GM21717 (cell line): ENCODE data around the gene IQCE.
"Not testable (repeated sequence)": the region's sequence is repeated elsewhere in the genome, so short reads cannot be mapped to it uniquely, and the experiment has no call there.

ENCODE experiments used
- ATAC-seq: cut with Tn5 transposase; IDR thresholded peaks from one replicate; pipeline ENCODE4 v1.9.1; 2021; ENCODE audit warnings: mild to moderate bottlenecking, moderate library complexity; ENCODE audit not compliant: unreplicated experiment

The IQCE gene

GRCh38 chr7:2531796-2532110, 27.0 kb upstream of the IQCE start:
- not testable (repeated sequence) for ATAC-seq

GRCh38 chr7:2532199-2532772, 26.5 kb upstream of the IQCE start:
- not testable (repeated sequence) for ATAC-seq

DNA sequence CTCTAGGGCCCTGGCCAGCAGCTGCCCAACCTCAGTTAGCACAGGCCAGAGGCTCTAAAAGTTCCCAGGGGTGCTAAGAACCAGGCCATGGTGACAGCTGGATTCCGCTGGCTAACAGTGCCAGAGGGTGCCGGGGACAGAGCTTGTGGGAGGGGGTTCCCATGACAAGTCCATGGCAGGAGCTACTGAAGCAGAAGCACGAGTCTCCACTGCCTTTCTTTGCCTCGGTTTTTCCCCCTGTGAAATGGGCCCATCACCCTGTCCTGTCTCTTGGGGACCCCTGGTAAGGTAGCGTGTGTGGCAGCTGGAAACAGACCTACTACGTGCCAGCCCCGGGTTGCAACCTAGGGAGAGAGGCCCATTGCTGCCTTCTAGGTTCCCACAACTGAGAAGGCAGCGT, 26.0 kb upstream of the IQCE start:
- ATAC-seq, result not testable (repeated sequence)

- ATAC-seq, result not testable (repeated sequence)
Measured at GRCh38 chr7:2533566-2533965, 25.2 kb upstream of the IQCE start.

DNA sequence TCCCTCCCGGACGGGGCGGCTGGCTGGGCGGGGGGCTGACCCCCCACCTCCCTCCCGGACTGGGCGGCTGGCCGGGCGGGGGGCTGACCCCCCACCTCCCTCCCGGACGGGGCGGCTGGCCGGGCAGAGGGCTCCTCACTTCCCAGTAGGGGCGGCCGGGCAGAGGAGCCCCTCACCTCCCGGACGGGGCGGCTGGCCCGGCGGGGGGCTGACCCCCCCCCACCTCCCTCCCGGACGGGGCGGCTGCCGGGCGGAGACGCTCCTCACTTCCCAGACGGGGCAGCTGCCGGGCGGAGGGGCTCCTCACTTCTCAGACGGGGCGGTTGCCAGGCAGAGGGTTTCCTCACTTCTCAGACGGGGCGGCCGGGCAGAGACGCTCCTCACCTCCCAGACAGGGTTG, 24.6 kb upstream of the IQCE start:
- ATAC-seq, result not testable (repeated sequence)

GRCh38 chr7:2535872-2536627, 22.7 kb upstream of the IQCE start:
- ATAC-seq, result not testable (repeated sequence)

DNA sequence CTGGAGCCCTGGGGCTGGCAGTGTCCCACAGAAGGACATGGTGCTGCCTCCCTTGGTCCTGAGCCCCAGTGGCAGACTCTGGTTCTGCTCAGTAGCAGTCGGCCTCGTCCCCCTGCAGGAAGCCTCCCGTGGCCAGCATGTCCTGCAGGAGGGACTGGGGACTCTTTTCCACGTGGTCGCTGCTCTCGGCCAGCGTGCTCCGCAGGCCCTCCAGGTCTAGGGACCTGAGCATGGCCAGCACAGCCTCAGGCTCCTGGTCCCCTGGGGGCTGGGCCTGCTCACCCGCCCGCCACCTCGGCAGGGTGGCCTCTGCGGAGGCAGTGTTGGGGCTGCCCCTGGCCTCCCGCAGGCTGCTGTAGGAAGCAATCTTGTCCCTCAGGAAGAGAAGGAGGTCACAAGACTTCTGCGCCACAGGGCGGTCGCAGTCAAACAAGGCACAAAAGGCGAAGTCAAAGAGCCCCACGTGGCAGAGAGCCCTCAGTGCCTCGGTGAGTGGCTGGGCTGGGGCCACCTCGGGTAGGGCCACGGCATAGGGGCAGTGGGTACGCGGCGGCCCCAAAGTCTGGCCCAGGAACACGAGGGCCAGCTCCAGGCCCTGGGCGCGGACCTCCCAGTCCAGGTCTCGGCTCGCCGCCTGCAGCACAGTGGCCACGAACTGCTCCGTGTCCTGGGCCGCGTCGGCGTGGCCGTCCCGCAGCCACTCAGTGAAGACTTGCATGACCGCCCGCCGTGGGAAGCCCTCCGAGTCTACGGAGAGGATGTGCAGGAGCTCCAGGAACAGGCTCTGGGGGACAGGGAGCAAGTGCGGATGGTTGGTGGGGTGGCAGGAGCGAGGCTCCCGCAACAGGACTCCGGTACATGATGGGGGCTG, 20.6 kb upstream of the IQCE start:
- ATAC-seq, result no peak

GRCh38 chr7:2539031-2539911, 19.5 kb upstream of the IQCE start:
- no peak for ATAC-seq

GRCh38 chr7:2540133-2540532, 18.6 kb upstream of the IQCE start:
- no peak for ATAC-seq

GRCh38 chr7:2540641-2541051, 18.1 kb upstream of the IQCE start:
- no peak for ATAC-seq

DNA sequence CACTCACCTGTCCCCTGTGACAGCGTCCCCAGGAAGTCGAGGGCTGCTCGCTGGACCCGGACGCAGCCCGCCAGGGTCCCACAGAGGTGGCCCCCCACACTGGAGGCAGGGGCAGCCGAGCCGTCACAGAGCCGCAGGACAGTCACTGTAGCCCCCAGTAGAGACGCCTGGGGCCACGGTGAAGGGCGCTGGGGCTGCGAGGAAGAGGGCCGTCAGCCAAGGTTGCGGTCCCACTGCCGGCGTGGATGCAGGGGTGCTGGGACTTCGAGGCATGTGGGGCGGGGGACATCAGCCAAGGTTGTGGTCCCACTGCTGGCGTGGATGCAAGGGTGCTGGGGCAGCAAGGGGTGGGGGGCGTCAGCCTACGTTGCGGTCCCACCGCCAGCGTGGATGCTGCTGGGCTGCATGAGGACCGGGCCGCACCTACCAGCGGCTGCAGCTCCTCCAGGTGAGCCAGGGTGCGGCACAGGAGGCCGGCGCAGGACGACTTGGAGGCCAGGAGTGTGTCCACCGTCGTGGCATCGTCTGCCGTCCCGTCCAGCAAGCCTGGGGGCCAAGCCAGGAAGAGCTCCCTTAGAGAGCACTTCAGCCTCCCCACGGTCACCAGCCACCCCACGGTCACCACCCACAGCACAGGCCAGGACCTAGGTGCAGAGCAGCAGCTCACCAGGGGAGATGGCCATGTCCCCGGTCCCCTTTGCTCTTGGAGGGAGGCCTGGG, 17.3 kb upstream of the IQCE start:
- ATAC-seq, result no peak

GRCh38 chr7:2542011-2542915, 16.5 kb upstream of the IQCE start:
- no peak for ATAC-seq

- ATAC-seq, result no peak
Measured at GRCh38 chr7:2542916-2543871, 15.6 kb upstream of the IQCE start.

DNA sequence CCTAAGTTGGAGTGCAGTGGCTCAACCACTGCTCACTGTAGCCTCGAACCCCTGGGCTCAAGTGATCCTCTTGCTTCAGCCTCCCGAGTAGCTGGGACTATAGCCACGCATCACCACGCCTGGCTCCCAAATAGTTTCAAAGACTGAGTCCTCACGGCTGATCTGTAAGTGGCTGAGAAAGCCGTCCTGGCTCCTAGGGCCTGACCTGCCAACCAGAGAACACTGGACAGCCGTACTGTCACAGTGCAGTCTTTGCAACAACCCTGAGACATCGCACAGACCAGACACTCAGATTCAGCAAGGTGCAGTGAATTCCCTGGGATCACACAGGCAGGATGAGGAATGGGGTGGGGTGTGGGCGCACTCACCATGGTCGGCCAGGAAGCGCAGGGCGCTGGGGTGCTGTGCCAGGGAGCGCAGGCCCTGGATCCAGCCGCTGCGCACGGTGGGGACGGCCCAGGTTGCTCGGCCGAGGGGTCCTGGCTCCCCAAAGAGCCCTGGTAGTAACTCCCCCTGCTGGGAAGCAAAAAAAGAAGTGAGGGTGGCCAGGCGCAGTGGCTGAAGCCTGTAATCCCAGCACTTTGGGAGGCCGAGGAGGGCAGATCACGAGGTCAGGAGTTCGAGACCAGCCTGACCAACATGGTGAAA, 14.1 kb upstream of the IQCE start:
- no peak for ATAC-seq

DNA sequence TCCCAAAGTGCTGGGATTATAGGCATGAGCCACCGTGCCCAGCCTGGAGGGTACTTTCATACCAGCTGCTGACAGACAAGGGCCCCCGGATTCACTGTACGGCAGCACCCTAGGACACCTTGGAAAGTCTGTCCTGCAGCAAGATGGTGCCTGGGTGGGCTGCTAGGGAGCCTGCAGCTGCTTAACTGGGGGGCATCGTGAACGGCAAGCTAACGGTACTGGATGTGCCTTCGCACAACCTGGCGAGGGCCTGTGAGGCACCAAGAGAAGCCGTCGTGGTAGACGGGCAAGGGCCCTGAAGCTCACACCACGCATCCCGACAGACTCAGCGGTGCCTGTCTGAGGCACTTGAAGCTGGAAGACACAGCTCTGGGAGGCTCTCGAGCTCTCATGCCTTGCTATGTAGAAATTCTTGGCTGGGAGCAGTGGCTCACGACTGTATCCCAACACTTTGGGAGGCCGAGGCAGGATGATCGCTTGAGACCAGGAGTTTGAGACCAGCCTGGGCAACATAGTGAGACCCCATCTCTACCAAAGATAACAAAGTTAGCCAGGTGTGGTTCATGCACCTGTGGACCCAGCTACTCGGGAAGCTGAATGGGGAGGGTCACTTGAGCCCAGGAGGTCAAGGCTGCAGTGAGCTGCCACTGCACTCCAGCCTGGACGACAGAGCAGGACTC, 12.9 kb upstream of the IQCE start:
- ATAC-seq, result no peak

GRCh38 chr7:2546776-2547586, 11.8 kb upstream of the IQCE start:
- ATAC-seq, result no peak
